Mucosa of stomach (tissue), 1 donor: ENCODE data around the gene PRKG1.
"Not testable (repeated sequence)": the region's sequence is repeated elsewhere in the genome, so short reads cannot be mapped to it uniquely, and the experiment has no call there.

Experiments used
- H3K27me3 ChIP-seq: one replicate; pipeline ENCODE4 v1.7.0; 2013; ENCODE audit warnings: mild to moderate bottlenecking, low read length; ENCODE audit not compliant: control insufficient read depth, insufficient read depth
- H3K36me3 ChIP-seq: one replicate; pipeline ENCODE4 v1.7.0; 2013; ENCODE audit warnings: low read length; ENCODE audit not compliant: control insufficient read depth, insufficient read depth
- H3K4me1 ChIP-seq: one replicate; pipeline ENCODE4 v1.7.0; 2013; ENCODE audit warnings: mild to moderate bottlenecking, low read length; ENCODE audit not compliant: control insufficient read depth, insufficient read depth
- H3K4me3 ChIP-seq: one replicate; pipeline ENCODE4 v1.7.0; 2013; ENCODE audit warnings: low read length
- H3K9ac ChIP-seq: one replicate; pipeline ENCODE4 v1.7.0; 2013; ENCODE audit warnings: mild to moderate bottlenecking, low read length, moderate library complexity
- H3K9me3 ChIP-seq: one replicate; pipeline ENCODE4 v1.7.0; 2013; ENCODE audit warnings: mild to moderate bottlenecking, low read length, moderate library complexity; ENCODE audit not compliant: control insufficient read depth
- donor health status: Pancreatic carcinoma.

PRKG1 gene

GRCh38 chr10:51163380-51164049, 89.2 kb downstream of the PRKG1 start:
- not testable (repeated sequence) for H3K4me3 ChIP-seq, H3K27me3 ChIP-seq, H3K4me1 ChIP-seq, H3K36me3 ChIP-seq, H3K9ac ChIP-seq, H3K9me3 ChIP-seq

- H3K27me3 ChIP-seq: no peaks in the 10 kb centered on the region
- H3K4me3 ChIP-seq: no peak overlapping the region
- H3K9ac ChIP-seq: no peak overlapping the region
- no peaks in the 10 kb centered on the region for H3K9me3 ChIP-seq
- H3K36me3 ChIP-seq: no peaks in the 10 kb centered on the region
- no peaks in the 10 kb centered on the region for H3K4me1 ChIP-seq
These were observed 94.0 kb downstream of the PRKG1 start for GRCh38 chr10:51168086-51168815.

GRCh38 chr10:51169111-51169510, 94.8 kb downstream of the PRKG1 start:
- H3K9ac ChIP-seq: no peak overlapping the region
- no peaks in the 10 kb centered on the region for H3K9me3 ChIP-seq
- no peaks in the 10 kb centered on the region for H3K4me1 ChIP-seq
- no peak overlapping the region for H3K4me3 ChIP-seq
- H3K27me3 ChIP-seq: no peaks in the 10 kb centered on the region
- no peaks in the 10 kb centered on the region for H3K36me3 ChIP-seq

DNA sequence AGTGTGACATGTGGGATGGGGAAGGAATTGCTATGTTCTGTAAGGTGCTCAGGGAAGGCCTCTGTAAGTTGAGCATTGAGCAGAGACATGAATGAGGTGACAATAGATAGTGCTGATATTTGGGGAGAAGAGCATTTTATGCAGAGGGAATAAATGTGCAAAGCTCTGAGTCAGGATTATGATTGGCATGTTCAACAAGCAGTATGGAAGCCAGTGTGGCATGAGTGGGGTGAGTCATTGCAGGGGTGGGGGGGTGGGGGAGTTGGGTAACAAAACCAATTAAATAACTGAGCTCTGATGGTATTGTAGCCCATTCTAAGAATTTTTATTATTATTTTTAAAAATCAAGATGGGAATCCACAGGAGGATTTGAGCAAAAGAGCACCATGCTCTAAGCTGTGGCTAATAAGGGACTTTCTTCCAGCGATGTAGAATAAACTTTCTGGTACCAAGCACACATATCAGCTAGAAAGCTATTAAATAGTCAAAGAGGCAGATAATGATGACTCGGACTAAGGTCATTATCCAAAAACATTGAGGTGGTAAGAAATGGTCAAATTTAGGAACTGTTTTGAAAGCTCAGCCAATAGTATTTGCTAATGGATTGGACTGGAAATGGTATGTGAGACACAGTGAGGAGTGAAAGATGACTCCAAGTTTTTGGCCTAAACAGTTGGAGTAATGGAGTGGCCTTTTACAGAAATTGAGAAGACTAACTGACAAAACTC, 96.4 kb downstream of the PRKG1 start:
- Histone ChIP-seq H3K9ac (no peak overlapping the region), H3K27me3 (no peaks in the 10 kb centered on the region), H3K9me3 (no peaks in the 10 kb centered on the region), H3K4me1 (no peaks in the 10 kb centered on the region), H3K36me3 (no peaks in the 10 kb centered on the region), H3K4me3 (no peak overlapping the region)

- H3K4me3 ChIP-seq: no peak overlapping the region
- H3K9ac ChIP-seq: no peak overlapping the region
- H3K4me1 ChIP-seq: no peaks in the 10 kb centered on the region
- no peaks in the 10 kb centered on the region for H3K36me3 ChIP-seq
- no peaks in the 10 kb centered on the region for H3K9me3 ChIP-seq
- no peaks in the 10 kb centered on the region for H3K27me3 ChIP-seq
These were observed 97.7 kb downstream of the PRKG1 start for GRCh38 chr10:51171946-51172345.

- no peaks in the 10 kb centered on the region for H3K27me3 ChIP-seq
- H3K9ac ChIP-seq: no peak overlapping the region
- H3K9me3 ChIP-seq: no peaks in the 10 kb centered on the region
- no peak overlapping the region for H3K4me3 ChIP-seq
- no peaks in the 10 kb centered on the region for H3K4me1 ChIP-seq
- no peaks in the 10 kb centered on the region for H3K36me3 ChIP-seq
These were observed 102.8 kb downstream of the PRKG1 start for GRCh38 chr10:51176976-51177695.

- Histone ChIP-seq H3K36me3 (no peaks in the 10 kb centered on the region), H3K4me1 (no peaks in the 10 kb centered on the region), H3K27me3 (no peaks in the 10 kb centered on the region), H3K4me3 (no peak overlapping the region), H3K9me3 (no peaks in the 10 kb centered on the region), H3K9ac (no peak overlapping the region)
These were observed 104.3 kb downstream of the PRKG1 start for GRCh38 chr10:51178634-51179033.

- no peaks in the 10 kb centered on the region for H3K9me3 ChIP-seq
- no peaks in the 10 kb centered on the region for H3K36me3 ChIP-seq
- no peak overlapping the region for H3K4me3 ChIP-seq
- H3K27me3 ChIP-seq: no peaks in the 10 kb centered on the region
- H3K4me1 ChIP-seq: no peaks in the 10 kb centered on the region
- H3K9ac ChIP-seq: no peak overlapping the region
These were observed 105.9 kb downstream of the PRKG1 start for GRCh38 chr10:51180141-51180540.

- no peaks in the 10 kb centered on the region for H3K27me3 ChIP-seq
- H3K4me3 ChIP-seq: no peak overlapping the region
- no peaks in the 10 kb centered on the region for H3K9me3 ChIP-seq
- H3K4me1 ChIP-seq: no peaks in the 10 kb centered on the region
- no peaks in the 10 kb centered on the region for H3K36me3 ChIP-seq
- no peak overlapping the region for H3K9ac ChIP-seq
These were observed 109.5 kb downstream of the PRKG1 start for GRCh38 chr10:51183783-51184182.

DNA sequence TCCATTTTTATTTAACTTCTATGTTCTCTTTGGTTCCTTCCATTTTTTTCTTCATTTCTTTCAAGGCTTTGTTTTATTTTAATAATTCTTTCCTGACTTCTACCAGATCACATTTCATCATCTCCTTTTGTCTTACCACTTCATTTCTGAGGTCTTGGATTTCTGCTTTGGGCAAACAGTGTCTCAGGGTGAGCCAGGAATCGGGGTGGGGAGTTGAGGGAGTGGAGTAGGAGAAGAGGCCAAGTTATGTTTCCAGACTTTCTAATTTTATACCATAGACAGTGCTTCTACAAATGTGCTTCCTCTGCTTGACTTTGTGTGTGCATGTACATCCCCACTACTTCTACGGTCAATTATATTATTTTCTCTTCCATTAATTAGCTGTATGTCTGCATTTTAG, 112.1 kb downstream of the PRKG1 start:
- Histone ChIP-seq H3K36me3 (no peaks in the 10 kb centered on the region), H3K9ac (no peak overlapping the region), H3K4me1 (no peaks in the 10 kb centered on the region), H3K4me3 (no peak overlapping the region), H3K27me3 (no peaks in the 10 kb centered on the region), H3K9me3 (no peaks in the 10 kb centered on the region)

DNA sequence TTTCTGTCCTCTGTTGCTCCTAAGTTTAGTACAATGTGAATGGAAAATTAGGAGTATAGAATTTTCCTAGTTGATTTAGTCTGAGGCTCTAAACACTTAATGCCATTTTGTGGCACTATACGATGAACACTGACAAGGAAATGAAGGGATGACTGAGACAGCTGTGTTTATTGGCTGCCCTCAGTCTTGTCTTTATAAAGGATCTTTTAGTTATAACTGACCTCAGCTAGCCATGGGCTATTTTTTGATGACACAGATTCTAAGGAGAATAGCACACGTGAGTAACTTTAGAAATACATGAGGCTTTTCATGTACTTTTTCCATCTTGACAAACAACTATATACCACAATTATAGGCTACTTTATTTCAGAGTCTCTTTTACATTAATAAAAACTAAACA, 113.7 kb downstream of the PRKG1 start:
- Histone ChIP-seq H3K9me3 (no peaks in the 10 kb centered on the region), H3K36me3 (no peaks in the 10 kb centered on the region), H3K27me3 (no peaks in the 10 kb centered on the region), H3K9ac (no peak overlapping the region), H3K4me3 (no peak overlapping the region), H3K4me1 (no peaks in the 10 kb centered on the region)

DNA sequence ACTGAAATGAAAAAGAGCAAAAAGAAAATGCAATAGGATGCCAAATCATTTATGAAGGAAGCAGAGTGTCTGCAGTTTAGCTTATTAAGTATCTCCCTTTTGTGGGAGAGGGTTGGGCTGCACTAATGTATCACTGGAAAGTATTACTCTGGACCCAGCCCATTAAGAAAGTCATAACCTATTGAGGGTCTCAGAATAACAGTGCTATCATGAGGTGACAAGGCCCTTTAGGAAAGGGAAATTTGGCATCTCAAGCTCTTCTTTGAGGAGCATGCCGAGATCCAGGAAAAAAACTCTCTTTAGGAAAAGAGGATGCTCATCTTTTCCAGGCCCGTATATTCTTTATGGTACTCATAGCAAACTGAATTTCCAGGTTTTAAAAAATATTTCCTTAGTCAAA, 114.6 kb downstream of the PRKG1 start:
- H3K4me3 ChIP-seq: no peak overlapping the region
- H3K9ac ChIP-seq: no peak overlapping the region
- no peaks in the 10 kb centered on the region for H3K27me3 ChIP-seq
- H3K4me1 ChIP-seq: no peaks in the 10 kb centered on the region
- H3K36me3 ChIP-seq: no peaks in the 10 kb centered on the region
- no peaks in the 10 kb centered on the region for H3K9me3 ChIP-seq
